H1 (cell line): Measurements from ENCODE around the gene GUCY1A1.

Source experiments
- CHD2 ChIP-seq: IDR thresholded peaks from 2 replicates; pipeline ENCODE4 v1.6.1; 2012; ENCODE audit warnings: low read length, improper control_type of control experiment
- CTCF ChIP-seq, 3 experiments: IDR thresholded peaks; 1 replicate in 2 of 3; 2 replicates in 1 of 3; pipeline versions ENCODE4 v1.5.1 to v1.6.1; 2011; ENCODE audit warnings: low read length in 3 of 3, mild to moderate bottlenecking in 3 of 3, inconsistent platforms in 2 of 3, low read depth in 1 of 3, moderate library complexity in 1 of 3; ENCODE audit not compliant: insufficient read depth in 1 of 3; ENCODE audit errors: control extremely low read depth in 1 of 3
- EZH2 ChIP-seq: fragments of 200-600 bp; sonication (generic); IDR thresholded peaks from 2 replicates; pipeline ENCODE4 v1.7.1; 2012; ENCODE audit warnings: low read depth, mild to moderate bottlenecking, moderate library complexity, low read length, inconsistent platforms; ENCODE audit not compliant: severe bottlenecking
- SRF ChIP-seq: IDR thresholded peaks from 2 replicates; pipeline ENCODE4 v1.6.1; 2011; ENCODE audit warnings: mild to moderate bottlenecking, low read depth, low read length, moderate library complexity
- ZNF274 ChIP-seq: IDR thresholded peaks from 2 replicates; pipeline ENCODE4 v1.7.0; 2012; ENCODE audit warnings: low read length, borderline replicate concordance; ENCODE audit errors: extremely low read depth

- TF ChIP-seq ZNF274, result no peak
- TF ChIP-seq SRF, result no peak
- TF ChIP-seq CTCF (IDR thresholded peaks at IDR 0.05; ENCODE audit: control extremely low read depth in 1 of 3, insufficient read depth in 1 of 3, low read depth in 1 of 3, low read length in 3 of 3), result no peak
- TF ChIP-seq EZH2, result no peak
- no peak for TF ChIP-seq CHD2
Observed at GRCh38 chr4:155643087-155643486, 23.6 kb upstream of the GUCY1A1 start.
